ENCODE data around the gene LDLRAP1. TPM values are rescaled to one million over a fixed set of nuclear protein-coding genes. Genes with fewer than 3 reads are reported as not detected.

Gene LDLRAP1
- polyA plus RNA-seq, 1 experiment: 12.4 TPM

GRCh38 chr1:25526753-25527152 lies 16.7 kb upstream of the LDLRAP1 start:
- ChIA-PET POLR2A (no interaction called here), CTCF (no interaction called here)
- TF ChIP-seq CTCF (IDR thresholded peaks at IDR 0.05; ENCODE audit: low read depth, low read length): no peak
- peaks cover 15% of the 10 kb centered on the region for H3K9me3 ChIP-seq (ENCODE audit: control insufficient read depth, insufficient read depth, low read length)
- H3K4me3 ChIP-seq (ENCODE audit: low read depth, low read length): no peak overlapping the region
- H3K27me3 ChIP-seq (ENCODE audit: control insufficient read depth, insufficient read depth, low read length): peaks cover 40% of the 10 kb centered on the region
- H3K27ac ChIP-seq (ENCODE audit: low read depth, low read length): no peak overlapping the region
- DNase-seq (ENCODE audit: low read depth, low spot score): no peak

GRCh38 chr1:25527226-25527846 lies 16.1 kb upstream of the LDLRAP1 start:
- POLR2A ChIA-PET: no interaction called here
- CTCF ChIA-PET: no interaction called here

GRCh38 chr1:25527946-25528595 lies 15.3 kb upstream of the LDLRAP1 start:
- Histone ChIP-seq H3K4me3 (ENCODE audit: low read depth, low read length) (no peak overlapping the region), H3K27me3 (ENCODE audit: control insufficient read depth, insufficient read depth, low read length) (peaks cover 40% of the 10 kb centered on the region), H3K9me3 (ENCODE audit: control insufficient read depth, insufficient read depth, low read length) (peaks cover 15% of the 10 kb centered on the region), H3K27ac (ENCODE audit: low read depth, low read length) (no peak overlapping the region)
- DNase-seq (ENCODE audit: low read depth, low spot score): no peak
- ChIA-PET POLR2A (no interaction called here), CTCF (interaction anchor here (0.5 kb wide), 1 partner anchor 45 kb away, joined by 3 read pairs; no protein-coding TSS in a partner anchor)
- TF ChIP-seq CTCF (IDR thresholded peaks at IDR 0.05; ENCODE audit: low read depth, low read length): no peak

More at GRCh38 chr1:25527226-25527846, 16.1 kb upstream of the LDLRAP1 start:
- H3K27ac ChIP-seq (ENCODE audit: low read depth, low read length): no peak overlapping the region
- peaks cover 15% of the 10 kb centered on the region for H3K9me3 ChIP-seq (ENCODE audit: control insufficient read depth, insufficient read depth, low read length)
- no peak for TF ChIP-seq CTCF (IDR thresholded peaks at IDR 0.05; ENCODE audit: low read depth, low read length)
- H3K4me3 ChIP-seq (ENCODE audit: low read depth, low read length): no peak overlapping the region
- H3K27me3 ChIP-seq (ENCODE audit: control insufficient read depth, insufficient read depth, low read length): peaks cover 41% of the 10 kb centered on the region
- DNase-seq (ENCODE audit: low read depth, low spot score): no peak

- no peak for TF ChIP-seq CTCF (IDR thresholded peaks at IDR 0.05; ENCODE audit: low read depth, low read length)
- POLR2A ChIA-PET: no interaction called here
- H3K27me3 ChIP-seq (ENCODE audit: control insufficient read depth, insufficient read depth, low read length): peaks cover 40% of the 10 kb centered on the region
- peaks cover 15% of the 10 kb centered on the region for H3K9me3 ChIP-seq (ENCODE audit: control insufficient read depth, insufficient read depth, low read length)
- H3K27ac ChIP-seq (ENCODE audit: low read depth, low read length): no peak overlapping the region
- CTCF ChIA-PET: interaction anchor here (0.5 kb wide), 1 partner anchor 45 kb away, joined by 3 read pairs; no protein-coding TSS in a partner anchor
- H3K4me3 ChIP-seq (ENCODE audit: low read depth, low read length): no peak overlapping the region
- DNase-seq (ENCODE audit: low read depth, low spot score): no peak
Measured at GRCh38 chr1:25528881-25529517, 14.4 kb upstream of the LDLRAP1 start.

Data from AG04450 (cell line).